Mesothelial cell of epicardium (in vitro differentiated cells): ENCODE results near the gene FAM228A. TPM values are rescaled to one million over a fixed set of nuclear protein-coding genes. Genes with fewer than 3 reads are reported as not detected.

ENCODE experiments used
- DNase-seq, 2 experiments: peaks; one replicate each; pipeline ENCODE4 v3.0.0; 2021; ENCODE audit warnings: low spot score in 2 of 2; ENCODE audit not compliant: unreplicated experiment in 2 of 2
- H3K27ac Mint-ChIP-seq: 2 replicates; pipeline ENCODE4 v1.8.0; 2021; ENCODE audit warnings: mixed read lengths
- H3K27me3 Mint-ChIP-seq: 2 replicates; pipeline ENCODE4 v1.8.0; 2021; ENCODE audit warnings: low read depth, mixed read lengths
- H3K36me3 Mint-ChIP-seq: 2 replicates; pipeline ENCODE4 v1.8.0; 2021; ENCODE audit warnings: mixed read lengths
- H3K4me1 Mint-ChIP-seq: 2 replicates; pipeline ENCODE4 v1.8.0; 2021; ENCODE audit warnings: mixed read lengths
- H3K4me3 Mint-ChIP-seq: 2 replicates; pipeline ENCODE4 v1.8.0; 2021; ENCODE audit warnings: mild to moderate bottlenecking, moderate library complexity, mixed read lengths
- H3K9me3 Mint-ChIP-seq: 2 replicates; pipeline ENCODE4 v1.8.0; 2021; ENCODE audit warnings: mixed read lengths
- CTCF ChIP-seq: fragments of 200-600 bp; sonication (generic); IDR thresholded peaks from one replicate; pipeline ENCODE4 v1.5.0; 2021; ENCODE audit warnings: antibody characterized with exemption; ENCODE audit not compliant: unreplicated experiment
- total RNA-seq: library from RNA; stranded (reverse); gene quantifications from 3 replicates; pipeline ENCODE4 v1.2.1, GENCODE V29; 2021

The FAM228A gene
- total RNA-seq, 1 donor from 2014 or later, result 1.4 TPM

DNA sequence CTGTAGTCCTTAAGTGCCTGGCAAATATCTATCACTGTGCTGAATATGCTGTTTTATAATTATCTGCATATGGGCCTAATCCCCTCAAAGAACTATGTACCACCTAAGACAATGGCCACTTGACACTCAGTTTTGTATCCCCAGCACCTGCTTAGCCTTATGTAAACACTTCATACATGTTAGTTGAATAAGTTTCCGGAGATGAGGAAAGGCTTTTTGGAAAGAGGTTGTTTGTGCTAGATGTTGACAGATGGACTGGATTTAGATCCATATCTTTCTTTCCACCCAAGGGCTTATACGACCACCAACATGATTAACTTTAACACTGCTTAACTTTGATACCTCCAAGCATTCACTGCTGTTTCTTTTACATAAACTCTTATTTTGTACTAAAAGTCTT is 63.3 kb downstream of the FAM228A start:
- no peak for TF ChIP-seq CTCF
- Mint-ChIP-seq H3K27ac (no peak overlapping the region), H3K27me3 (no peaks in the 10 kb centered on the region), H3K4me1 (peaks cover 5% of the 10 kb centered on the region), H3K9me3 (no peaks in the 10 kb centered on the region), H3K36me3 (peaks cover 5% of the 10 kb centered on the region), H3K4me3 (no peak overlapping the region)
- no peak for DNase-seq

- no peak overlapping the region for H3K27ac Mint-ChIP-seq
- no peak overlapping the region for H3K4me3 Mint-ChIP-seq
- H3K27me3 Mint-ChIP-seq, result no peaks in the 10 kb centered on the region
- TF ChIP-seq CTCF, result no peak
- H3K4me1 Mint-ChIP-seq, result no peaks in the 10 kb centered on the region
- no peaks in the 10 kb centered on the region for H3K9me3 Mint-ChIP-seq
- peaks cover 1% of the 10 kb centered on the region for H3K36me3 Mint-ChIP-seq
- no peak for DNase-seq
Measured at GRCh38 chr2:24239553-24239952, 64.7 kb downstream of the FAM228A start.

Other genes with a start within 250 kb of the FAM228A start
- 31.3 to 35.6 TPM (median 35.3 TPM) in 3 replicates for gene ATAD2B, start 247.9 kb upstream of the FAM228A start, total RNA-seq
- 21.0 to 23.0 TPM (median 22.1 TPM) in 3 replicates for gene UBXN2A, start 234.6 kb upstream of the FAM228A start, total RNA-seq
- 0.16 to 0.84 TPM (median 0.31 TPM) in 3 replicates for gene MFSD2B, start 165.0 kb upstream of the FAM228A start, total RNA-seq
- gene WDCP, start 127.7 kb upstream of the FAM228A start, total RNA-seq, result 16.0 to 21.0 TPM (median 17.9 TPM) in 3 replicates
- gene FKBP1B, start 125.3 kb upstream of the FAM228A start, total RNA-seq, result 14.6 to 18.0 TPM (median 16.9 TPM) in 3 replicates
- 85.3 to 93.9 TPM (median 88.5 TPM) in 3 replicates for gene SF3B6, start 98.7 kb upstream of the FAM228A start, total RNA-seq
- gene TP53I3, start 90.2 kb upstream of the FAM228A start, total RNA-seq, result 40.2 to 43.8 TPM (median 41.4 TPM) in 3 replicates
- gene PFN4, start 51.7 kb upstream of the FAM228A start, total RNA-seq, result 1.2 to 1.6 TPM (median 1.3 TPM) in 3 replicates
- 32.9 to 38.0 TPM (median 33.0 TPM) in 3 replicates for gene FAM228B, start 51.6 kb upstream of the FAM228A start, total RNA-seq
- 19.6 to 21.7 TPM (median 21.6 TPM) in 3 replicates for gene ITSN2, start 185.5 kb downstream of the FAM228A start, total RNA-seq